CD4-positive, alpha-beta T cell (primary cell): Measurements from ENCODE around the gene ARMC9. TPM values are rescaled to one million over a fixed set of nuclear protein-coding genes. Genes with fewer than 3 reads are reported as not detected.

Experiments
- ATAC-seq: fragments of 200-7000 bp; cut with Tn5 transposase; one replicate; pipeline ENCODE4 v1.10.0; 2022; ENCODE audit warnings: mild to moderate bottlenecking; ENCODE audit not compliant: poor library complexity
- CTCF ChIA-PET: fragments of 350-600 bp; sonication (Branson Sonifier 250); formaldehyde crosslinking; loops from one replicate; lab custom pipeline; 2021; ENCODE audit warnings: antibody characterized with exemption, inconsistent platforms; lab: Charles Lee
- POLR2A ChIA-PET: fragments of 350-600 bp; sonication (Branson Sonifier 250); formaldehyde crosslinking; loops from one replicate; lab custom pipeline; 2021; ENCODE audit warnings: antibody characterized with exemption, inconsistent platforms; lab: Charles Lee
- DNase-seq, 14 experiments: peaks; one replicate each; pipeline ENCODE4 v3.0.0-alpha.2; 2013 to 2020; ENCODE audit warnings: mixed read lengths in 2 of 14
- H3K27ac ChIP-seq, 2 donors: one replicate each; pipeline versions ENCODE4 v1.5.1 to v1.7.0; 2013; ENCODE audit warnings: low read length in 2 of 2, low read depth in 1 of 2, mild to moderate bottlenecking in 1 of 2
- H3K27me3 ChIP-seq, 2 experiments: 1 replicate in 1 of 2; 2 replicates in 1 of 2; pipeline versions ENCODE4 v1.6.1 to v1.7.0; 2013; ENCODE audit warnings: low read length in 2 of 2, control low read depth in 1 of 2, mild to moderate bottlenecking in 1 of 2, moderate library complexity in 1 of 2; ENCODE audit not compliant: insufficient read depth in 2 of 2, control insufficient read depth in 1 of 2
- H3K36me3 ChIP-seq: one replicate; pipeline ENCODE4 v1.6.1; 2013; ENCODE audit warnings: low read length, control low read depth; ENCODE audit not compliant: insufficient read depth
- H3K4me1 ChIP-seq: one replicate; pipeline ENCODE4 v1.6.1; 2013; ENCODE audit warnings: low read length, control low read depth; ENCODE audit not compliant: insufficient read depth
- H3K4me3 ChIP-seq: one replicate; pipeline ENCODE4 v1.5.1; 2013; ENCODE audit warnings: mild to moderate bottlenecking, low read length, moderate library complexity
- H3K9me3 ChIP-seq, 2 experiments: 1 replicate in 1 of 2; 2 replicates in 1 of 2; pipeline versions ENCODE4 v1.6.1 to v1.7.0; 2013; ENCODE audit warnings: low read length in 2 of 2, mild to moderate bottlenecking in 2 of 2, control low read depth in 1 of 2, moderate library complexity in 1 of 2; ENCODE audit not compliant: control insufficient read depth in 1 of 2, insufficient read depth in 1 of 2
- H3K27ac Mint-ChIP-seq: one replicate; pipeline ENCODE4 v1.8.0; 2020; ENCODE audit warnings: mixed read lengths
- H3K27me3 Mint-ChIP-seq: one replicate; pipeline ENCODE4 v1.8.0; 2021; ENCODE audit warnings: mixed read lengths
- H3K36me3 Mint-ChIP-seq: one replicate; pipeline ENCODE4 v1.8.0; 2021; ENCODE audit warnings: low read depth, mixed read lengths
- H3K4me1 Mint-ChIP-seq: one replicate; pipeline ENCODE4 v1.8.0; 2021; ENCODE audit warnings: low read depth, mixed read lengths
- H3K4me3 Mint-ChIP-seq: one replicate; pipeline ENCODE4 v1.8.0; 2020; ENCODE audit warnings: mild to moderate bottlenecking, mixed read lengths
- H3K9me3 Mint-ChIP-seq: one replicate; pipeline ENCODE4 v1.8.0; 2020; ENCODE audit warnings: mixed read lengths
- CTCF ChIP-seq: fragments of 200-600 bp; IDR thresholded peaks from one replicate; pipeline ENCODE4 v1.8.0; 2022; ENCODE audit warnings: antibody characterized with exemption, mild to moderate bottlenecking
- intact Hi-C, 2 experiments: fragments of 100-400 bp; cut with DNase I in 1 of 2; cut with micrococcal nuclease in 1 of 2; formaldehyde crosslinking; loops; one replicate each; pipeline versions ENCODE4 v1.15.1 to v1.9.0; 2023 to 2025; cut with DNase I, micrococcal nuclease
- total RNA-seq, 174 experiments: library from RNA in 2 of 174; stranded (reverse) in 2 of 174; gene quantifications; one replicate each; pipeline ENCODE4 v1.2.3 and lab custom pipeline; 2021 to 2026

The ARMC9 gene
- total RNA-seq, 2 experiments from 2014 or later, result 0.16 to 0.42 TPM

- ATAC-seq, result peak; percentile 49
These were observed 60.7 kb downstream of the ARMC9 start for GRCh38 chr2:231259104-231259503.

GRCh38 chr2:231260442-231261208 lies 62.2 kb downstream of the ARMC9 start:
- peaks cover 14% of the 10 kb centered on the region for H3K4me1 ChIP-seq
- H3K9me3 Mint-ChIP-seq, result no peaks in the 10 kb centered on the region
- H3K27ac Mint-ChIP-seq, result no peak overlapping the region
- H3K4me3 Mint-ChIP-seq, result no peak overlapping the region
- no peak overlapping the region for H3K4me3 ChIP-seq
- peaks cover 0 to 7% of the 10 kb centered on the region in 2 experiments for H3K27me3 ChIP-seq
- H3K9me3 ChIP-seq, result no peaks in the 10 kb centered on the region
- peaks cover 8% of the 10 kb centered on the region for H3K27me3 Mint-ChIP-seq
- H3K36me3 ChIP-seq, result no peaks in the 10 kb centered on the region
- H3K36me3 Mint-ChIP-seq, result no peaks in the 10 kb centered on the region
- no peak overlapping the region for H3K27ac ChIP-seq
- ChIA-PET POLR2A (no interaction called here), CTCF (no interaction called here)
- ATAC-seq, result no peak
- no peak for TF ChIP-seq CTCF
- intact Hi-C loops, result no loop called here
- peaks cover 13% of the 10 kb centered on the region for H3K4me1 Mint-ChIP-seq
- no peak for DNase-seq

More at GRCh38 chr2:231259104-231259503, 60.7 kb downstream of the ARMC9 start:
- POLR2A ChIA-PET, result no interaction called here
- H3K4me1 Mint-ChIP-seq, result peaks cover 13% of the 10 kb centered on the region
- no peak overlapping the region for H3K4me3 Mint-ChIP-seq
- no peak overlapping the region for H3K4me3 ChIP-seq
- no peak overlapping the region for H3K27ac Mint-ChIP-seq
- peaks cover 14% of the 10 kb centered on the region for H3K4me1 ChIP-seq
- no peaks in the 10 kb centered on the region for H3K9me3 Mint-ChIP-seq
- no peaks in the 10 kb centered on the region for H3K36me3 ChIP-seq
- DNase-seq, result peak in 3 of 14 experiments; percentile 12 to 31 (median 22)
- H3K27me3 ChIP-seq, result peaks cover 0 to 7% of the 10 kb centered on the region in 2 experiments
- intact Hi-C loops, result no loop called here
- H3K36me3 Mint-ChIP-seq, result no peaks in the 10 kb centered on the region
- no peak for TF ChIP-seq CTCF
- H3K27ac ChIP-seq, result no peak overlapping the region
- CTCF ChIA-PET, result no interaction called here
- no peaks in the 10 kb centered on the region for H3K9me3 ChIP-seq
- H3K27me3 Mint-ChIP-seq, result peaks cover 8% of the 10 kb centered on the region

- H3K27ac Mint-ChIP-seq, result no peak overlapping the region
- POLR2A ChIA-PET, result no interaction called here
- no peak for ATAC-seq
These were observed 64.8 kb downstream of the ARMC9 start for GRCh38 chr2:231263118-231263831.

More at GRCh38 chr2:231263118-231263831, 64.8 kb downstream of the ARMC9 start:
- peaks cover 14% of the 10 kb centered on the region for H3K4me1 ChIP-seq
- no peaks in the 10 kb centered on the region for H3K36me3 ChIP-seq
- no peaks in the 10 kb centered on the region for H3K9me3 Mint-ChIP-seq
- H3K4me1 Mint-ChIP-seq, result peaks cover 13% of the 10 kb centered on the region
- no peaks in the 10 kb centered on the region for H3K9me3 ChIP-seq
- H3K36me3 Mint-ChIP-seq, result no peaks in the 10 kb centered on the region
- no peak overlapping the region for H3K4me3 Mint-ChIP-seq
- CTCF ChIA-PET, result no interaction called here
- H3K4me3 ChIP-seq, result no peak overlapping the region
- peaks cover 4% of the 10 kb centered on the region for H3K27me3 Mint-ChIP-seq
- no peak overlapping the region for H3K27ac ChIP-seq
- peaks cover 0 to 1% of the 10 kb centered on the region in 2 experiments for H3K27me3 ChIP-seq
- DNase-seq, result no peak
- TF ChIP-seq CTCF, result no peak
- intact Hi-C loops, result no loop called here
